K562 (cell line): ENCODE data around the gene TRMT2A. TPM values are rescaled to one million over a fixed set of nuclear protein-coding genes. Genes with fewer than 3 reads are reported as not detected.

ENCODE experiments used
- ATF3 ChIP-seq, 2 experiments: fragments of 450-650 bp in 1 of 2; sonication (generic) in 1 of 2; formaldehyde crosslinking in 1 of 2; IDR thresholded peaks in 1 of 2; conservative IDR thresholded peaks in 1 of 2; 2 replicates each; pipeline versions ENCODE4 v1.6.1 to v1.8.1; 2016 to 2023; ENCODE audit warnings: mild to moderate bottlenecking in 2 of 2, moderate library complexity in 2 of 2, inconsistent platforms in 1 of 2, missing genetic modification reagents in 1 of 2
- CBX1 ChIP-seq: sonication (generic); IDR thresholded peaks from 2 replicates; pipeline ENCODE4 v1.6.1; 2016; ENCODE audit warnings: antibody characterized with exemption, low read depth, mild to moderate bottlenecking
- E2F3 ChIP-seq: fragments of 250-450 bp; sonication (Bioruptor Pico); IDR thresholded peaks from 2 replicates; pipeline ENCODE4 v1.4.0; 2020; ENCODE audit warnings: mild to moderate bottlenecking
- E2F4 ChIP-seq: sonication (generic); formaldehyde crosslinking; IDR thresholded peaks from 2 replicates; pipeline ENCODE4 v1.8.0; 2022; ENCODE audit warnings: mild to moderate bottlenecking, low read depth, missing genetic modification reagents
- ESRRA ChIP-seq: fragments of 450-650 bp; IDR thresholded peaks from 2 replicates; pipeline ENCODE4 v1.6.1; 2014; ENCODE audit warnings: low read depth, mild to moderate bottlenecking, moderate library complexity, borderline replicate concordance
- GTF2B ChIP-seq: IDR thresholded peaks from 2 replicates; pipeline ENCODE4 v1.6.1; 2011; ENCODE audit not compliant: insufficient read length; ENCODE audit errors: extremely low read depth
- HNRNPLL ChIP-seq: fragments of 200-400 bp; formaldehyde crosslinking; IDR thresholded peaks from 2 replicates; pipeline ENCODE4 v1.6.1; 2017; ENCODE audit warnings: low read length, low read depth, mild to moderate bottlenecking; ENCODE audit not compliant: poor library complexity, severe bottlenecking
- KAT8 ChIP-seq: fragments of 450-650 bp; IDR thresholded peaks from 2 replicates; pipeline ENCODE4 v1.6.1; 2016; ENCODE audit warnings: low read depth, mild to moderate bottlenecking
- OTX1 ChIP-seq: fragments of 450-650 bp; formaldehyde crosslinking; IDR thresholded peaks from 2 replicates; pipeline ENCODE4 v1.4.0; 2022; ENCODE audit warnings: mild to moderate bottlenecking
- RHOXF2B ChIP-seq: fragments of 250-450 bp; sonication (Bioruptor Pico); conservative IDR thresholded peaks from 2 replicates; pipeline ENCODE4 v1.5.1; 2021
- SIX5 ChIP-seq, 2 experiments: IDR thresholded peaks; 2 replicates each; pipeline ENCODE4 v1.6.1; 2011; ENCODE audit warnings: low read length in 2 of 2, borderline replicate concordance in 1 of 2, low read depth in 1 of 2, mild to moderate bottlenecking in 1 of 2, moderate library complexity in 1 of 2; ENCODE audit not compliant: insufficient read depth in 1 of 2
- SMARCA5 ChIP-seq: fragments of 450-650 bp; IDR thresholded peaks from 2 replicates; pipeline ENCODE4 v1.6.1; 2016
- TGIF2 ChIP-seq: sonication (generic); formaldehyde crosslinking; IDR thresholded peaks from 2 replicates; pipeline ENCODE4 v1.8.1; 2022; ENCODE audit warnings: mild to moderate bottlenecking, missing genetic modification reagents, moderate library complexity
- THRB ChIP-seq: fragments of 450-650 bp; formaldehyde crosslinking; conservative IDR thresholded peaks from 2 replicates; pipeline ENCODE4 v1.4.0; 2022; ENCODE audit warnings: mild to moderate bottlenecking, missing genetic modification characterization
- U2AF2 ChIP-seq: fragments of 200-400 bp; formaldehyde crosslinking; optimal IDR thresholded peaks from 2 replicates; pipeline ENCODE3; 2017; ENCODE audit warnings: low read depth, mild to moderate bottlenecking, low read length
- ZEB2 ChIP-seq: fragments of 450-650 bp; IDR thresholded peaks from 2 replicates; pipeline ENCODE4 v1.6.1; 2016
- ZNF165 ChIP-seq: fragments of 250-450 bp; sonication (Bioruptor Pico); IDR thresholded peaks from 2 replicates; pipeline ENCODE4 v1.4.0; 2020; ENCODE audit warnings: borderline replicate concordance
- ZNF184 ChIP-seq: sonication (generic); formaldehyde crosslinking; IDR thresholded peaks from 2 replicates; pipeline ENCODE4 v1.5.0; 2020; ENCODE audit warnings: missing genetic modification reagents
- ZNF764 ChIP-seq: fragments of 250-450 bp; sonication (Bioruptor Pico); IDR thresholded peaks from 2 replicates; pipeline ENCODE4 v1.4.0; 2020; ENCODE audit warnings: low read depth, mild to moderate bottlenecking, moderate library complexity
- polyA plus RNA-seq, 8 experiments: library from polyadenylated mRNA; depleted of rRNA in 4 of 8; stranded (reverse) in 5 of 8; unstranded in 3 of 8; fragments of >200 nt; fragmentation: Nextera tagmentation in 2 of 8; fragmentation: Illumina TruSeq in 1 of 8; extraction: Ambion mirVana in 2 of 8; extraction: Trizol in 1 of 8; gene quantifications; 2 replicates each; pipeline versions ENCODE4 v1.2.1 to v1.2.3, GENCODE V29; 2011 to 2014; ENCODE audit warnings: inconsistent platforms in 1 of 8, missing spikeins in 1 of 8
- total RNA-seq, 7 experiments: library from RNA; depleted of rRNA in 6 of 7; stranded (reverse); fragments of >200 nt in 6 of 7; fragmentation: Illumina TruSeq in 2 of 7; extraction: Trizol in 2 of 7; gene quantifications; 2 replicates each; pipeline versions ENCODE4 v1.2.1 to v1.2.3, GENCODE V29; 2011 to 2021; ENCODE audit warnings: low replicate concordance in 1 of 7
- TF ChIP-seq, protein P1 (sequence below): IDR thresholded peaks from 2 replicates; pipeline ENCODE4 v1.6.1; 2011; ENCODE audit warnings: borderline replicate concordance, low read depth, mild to moderate bottlenecking, moderate library complexity, low read length; ENCODE audit not compliant: insufficient read depth, poor library complexity, severe bottlenecking

Gene TRMT2A
- total and polyA plus RNA-seq, 9 of the 15 experiments (the other 6 are each of a cell fraction or from before 2014, with no cell fraction given) = 1.6 to 265 (median 140) TPM

GRCh38 chr22:20080776-20081654, 36.0 kb downstream of the TRMT2A start (continued):
- TF ChIP-seq CBX1 (no peak), SIX5 (IDR thresholded peaks at IDR 0.05; ENCODE audit: borderline replicate concordance in 1 of 2, insufficient read depth in 1 of 2, low read depth in 1 of 2, low read length in 2 of 2) (peak in 1 of 2 experiments; percentile 30; a peak in 1 of 4 replicates), E2F4 (CRISPR knock-in tag) (no peak), ZNF184 (CRISPR knock-in tag) (no peak), ATF3 (IDR thresholded peaks at IDR 0.05) (no peak), ATF3 (CRISPR knock-in tag; conservative IDR thresholded peaks at IDR 0.05) (peak; percentile 98), KAT8 (no peak), ZEB2 (no peak), ZNF764 (CRISPR knock-in tag) (peak; percentile 70), SMARCA5 (no peak), E2F3 (CRISPR knock-in tag) (peak; percentile 64; the same call in 1 of the 2 replicates), TGIF2 (CRISPR knock-in tag) (no peak), HNRNPLL (peak; percentile 50), OTX1 (peak; percentile 90), RHOXF2B (peak; percentile 84; the same call in 1 of the 2 replicates), THRB (CRISPR knock-in tag) (peak; percentile 80; the same call in 1 of the 2 replicates), ZNF165 (peak; percentile 1; the same call in 1 of the 2 replicates), U2AF2 (no peak), GTF2B (no peak), ESRRA (no peak)
- TF ChIP-seq, protein P1, sequence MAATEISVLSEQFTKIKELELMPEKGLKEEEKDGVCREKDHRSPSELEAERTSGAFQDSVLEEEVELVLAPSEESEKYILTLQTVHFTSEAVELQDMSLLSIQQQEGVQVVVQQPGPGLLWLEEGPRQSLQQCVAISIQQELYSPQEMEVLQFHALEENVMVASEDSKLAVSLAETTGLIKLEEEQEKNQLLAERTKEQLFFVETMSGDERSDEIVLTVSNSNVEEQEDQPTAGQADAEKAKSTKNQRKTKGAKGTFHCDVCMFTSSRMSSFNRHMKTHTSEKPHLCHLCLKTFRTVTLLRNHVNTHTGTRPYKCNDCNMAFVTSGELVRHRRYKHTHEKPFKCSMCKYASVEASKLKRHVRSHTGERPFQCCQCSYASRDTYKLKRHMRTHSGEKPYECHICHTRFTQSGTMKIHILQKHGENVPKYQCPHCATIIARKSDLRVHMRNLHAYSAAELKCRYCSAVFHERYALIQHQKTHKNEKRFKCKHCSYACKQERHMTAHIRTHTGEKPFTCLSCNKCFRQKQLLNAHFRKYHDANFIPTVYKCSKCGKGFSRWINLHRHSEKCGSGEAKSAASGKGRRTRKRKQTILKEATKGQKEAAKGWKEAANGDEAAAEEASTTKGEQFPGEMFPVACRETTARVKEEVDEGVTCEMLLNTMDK = no peak
